Endothelial cell (in vitro differentiated cells): ENCODE measurements around the gene CNOT1. TPM values are rescaled to one million over a fixed set of nuclear protein-coding genes. Genes with fewer than 3 reads are reported as not detected.

ENCODE experiments used
- DNase-seq: peaks from one replicate; pipeline ENCODE4 v3.0.0; 2021; ENCODE audit warnings: low spot score
- H3K27ac Mint-ChIP-seq: one replicate; pipeline ENCODE4 v1.8.0; 2021; ENCODE audit warnings: mixed read lengths, inconsistent platforms; ENCODE audit not compliant: unreplicated experiment
- H3K27me3 Mint-ChIP-seq: one replicate; pipeline ENCODE4 v1.8.0; 2021; ENCODE audit warnings: mild to moderate bottlenecking, moderate library complexity, mixed read lengths, inconsistent platforms; ENCODE audit not compliant: unreplicated experiment
- H3K36me3 Mint-ChIP-seq: one replicate; pipeline ENCODE4 v1.8.0; 2021; ENCODE audit warnings: mild to moderate bottlenecking, low read depth, mixed read lengths, inconsistent platforms; ENCODE audit not compliant: unreplicated experiment
- H3K4me1 Mint-ChIP-seq: one replicate; pipeline ENCODE4 v1.8.0; 2021; ENCODE audit warnings: mild to moderate bottlenecking, mixed read lengths, inconsistent platforms; ENCODE audit not compliant: unreplicated experiment
- H3K4me3 Mint-ChIP-seq: one replicate; pipeline ENCODE4 v1.8.0; 2021; ENCODE audit warnings: mild to moderate bottlenecking, mixed read lengths, inconsistent platforms; ENCODE audit not compliant: unreplicated experiment
- H3K9me3 Mint-ChIP-seq: one replicate; pipeline ENCODE4 v1.8.0; 2021; ENCODE audit warnings: mixed read lengths, inconsistent platforms; ENCODE audit not compliant: unreplicated experiment
- CTCF ChIP-seq: fragments of 200-600 bp; sonication (generic); IDR thresholded peaks from one replicate; pipeline ENCODE4 v1.5.0; 2021; ENCODE audit warnings: antibody characterized with exemption; ENCODE audit not compliant: unreplicated experiment
- total RNA-seq: library from RNA; stranded (reverse); fragmentation: NEBNext Ultra II Directional; extraction: Animal tissue kit (Norgen Biotek cat#: 25700); gene quantifications from one replicate; pipeline ENCODE4 v1.2.1, GENCODE V29; 2021; ENCODE audit not compliant: unreplicated experiment

The CNOT1 gene
- total RNA-seq, 1 donor from 2014 or later = 152 TPM

- Mint-ChIP-seq H3K27ac (no peak overlapping the region), H3K4me1 (peaks cover 2% of the 10 kb centered on the region), H3K9me3 (no peaks in the 10 kb centered on the region), H3K4me3 (peak overlapping the region; percentile 83), H3K27me3 (peaks cover 14% of the 10 kb centered on the region), H3K36me3 (no peaks in the 10 kb centered on the region)
- no peak for TF ChIP-seq CTCF
- no peak for DNase-seq
Observed at GRCh38 chr16:58500430-58501241, 129.0 kb downstream of the CNOT1 start.

DNA sequence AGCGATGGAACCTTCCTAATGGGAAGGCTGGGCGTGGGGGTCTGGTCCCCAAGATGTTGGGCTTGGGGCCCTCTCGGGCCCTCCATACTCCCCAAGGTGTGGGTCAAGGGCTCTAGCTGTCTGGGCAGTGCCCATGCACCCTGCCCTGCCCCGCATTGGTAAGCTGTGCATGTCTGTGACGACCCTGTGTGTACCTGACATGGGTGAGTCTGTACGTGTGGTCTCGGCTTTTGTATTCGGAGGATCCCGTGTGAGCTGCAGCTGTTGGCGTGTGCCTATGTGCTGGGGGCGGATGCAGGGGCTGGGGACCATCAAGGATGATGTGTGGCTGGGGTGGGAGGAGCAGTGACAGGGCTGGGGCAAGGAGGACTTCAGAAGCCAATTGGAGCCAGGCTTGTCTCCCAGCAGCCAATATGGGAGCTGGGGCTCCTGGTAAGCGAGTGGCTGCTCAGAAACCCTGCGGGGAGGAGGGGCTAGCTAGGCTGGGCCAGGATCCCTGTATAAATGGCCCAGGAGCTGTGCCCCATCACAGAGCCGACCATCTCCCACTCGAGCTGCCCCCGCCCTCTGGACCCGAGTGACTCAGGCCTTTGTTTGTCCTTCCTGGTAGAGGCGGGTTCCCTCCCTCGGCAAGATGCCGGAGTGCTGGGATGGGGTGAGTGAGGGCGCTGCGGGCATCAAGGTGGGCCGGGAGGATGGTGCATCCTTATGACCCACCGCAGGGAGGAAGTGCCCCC is 129.8 kb downstream of the CNOT1 start, which contains the start of gene NDRG4:
NDRG4 (plus strand) TSS at position 529 of the 737 bp plus-strand sequence; CDS start at position 635, 106 bp downstream.
- no peak for TF ChIP-seq CTCF
- peak; percentile 52 for DNase-seq
- no peaks in the 10 kb centered on the region for H3K9me3 Mint-ChIP-seq
- peaks cover 16% of the 10 kb centered on the region for H3K27me3 Mint-ChIP-seq
- no peaks in the 10 kb centered on the region for H3K36me3 Mint-ChIP-seq
- H3K27ac Mint-ChIP-seq = no peak within 1 kb of the TSS
- H3K4me3 Mint-ChIP-seq = peak within 1 kb of the TSS; percentile 56
- H3K4me1 Mint-ChIP-seq = peaks cover 2% of the 10 kb centered on the region

DNA sequence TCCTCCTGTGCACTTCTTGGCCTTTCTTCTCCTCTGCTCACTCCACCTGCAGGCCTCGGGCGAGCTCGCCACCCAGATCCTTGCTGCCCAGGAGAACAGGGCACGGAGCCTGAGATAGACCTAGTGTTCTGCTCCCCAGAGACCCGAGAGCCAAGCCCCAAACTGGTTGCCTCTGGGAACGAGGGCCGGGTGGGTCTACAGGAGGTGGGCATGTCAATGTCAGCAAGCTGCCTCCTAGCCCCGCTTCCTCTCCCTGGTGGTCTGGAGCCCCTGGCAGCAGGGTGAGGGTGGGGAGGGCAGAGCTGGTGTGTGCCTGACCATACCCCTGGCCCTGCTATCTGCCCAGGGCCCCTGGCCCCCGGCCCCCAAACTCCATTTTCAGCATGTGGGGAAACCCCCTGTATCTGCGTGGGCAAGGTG is 130.5 kb downstream of the CNOT1 start:
- no peak for DNase-seq
- no peaks in the 10 kb centered on the region for H3K9me3 Mint-ChIP-seq
- TF ChIP-seq CTCF = no peak
- no peak overlapping the region for H3K27ac Mint-ChIP-seq
- peaks cover 2% of the 10 kb centered on the region for H3K4me1 Mint-ChIP-seq
- no peak overlapping the region for H3K4me3 Mint-ChIP-seq
- H3K27me3 Mint-ChIP-seq = peaks cover 18% of the 10 kb centered on the region
- H3K36me3 Mint-ChIP-seq = no peaks in the 10 kb centered on the region

DNA sequence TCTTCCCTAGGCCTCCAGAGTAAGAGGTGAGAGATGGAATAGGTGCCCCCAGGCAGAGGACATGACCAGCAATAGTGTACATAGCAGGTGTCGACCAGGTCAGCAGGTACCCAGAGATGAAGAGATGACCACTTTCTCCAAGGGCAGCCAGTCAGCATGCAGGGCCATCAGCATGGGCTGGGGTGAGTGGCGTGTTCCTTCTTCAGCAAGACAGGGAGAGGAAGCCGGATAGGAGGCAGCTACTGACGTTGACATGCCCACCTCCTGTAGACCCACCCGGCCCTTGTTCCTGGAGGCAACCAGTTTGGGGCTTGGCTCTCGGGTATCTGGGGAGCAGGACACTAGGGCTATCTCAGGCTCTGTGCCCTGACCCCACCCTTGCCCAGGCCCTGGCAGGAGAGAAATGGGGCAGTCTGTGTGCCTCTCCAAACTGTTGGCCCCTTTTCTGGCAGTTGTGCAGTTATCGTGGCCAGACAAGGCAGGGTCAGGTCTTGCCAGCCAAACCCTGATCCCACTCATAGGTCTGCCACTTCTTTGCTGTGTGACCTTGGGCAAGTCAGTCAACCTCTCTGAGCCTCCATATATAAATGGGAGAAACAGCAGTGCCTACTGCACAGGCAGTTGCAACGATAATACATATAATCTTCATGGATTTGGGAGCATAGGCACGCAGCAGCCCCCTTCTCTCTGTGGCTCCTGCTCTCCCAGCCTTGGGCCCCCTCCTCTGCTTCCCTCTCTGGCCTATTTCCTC is 131.1 kb downstream of the CNOT1 start:
- Mint-ChIP-seq H3K27ac (no peak overlapping the region), H3K36me3 (no peaks in the 10 kb centered on the region), H3K27me3 (peaks cover 18% of the 10 kb centered on the region), H3K9me3 (no peaks in the 10 kb centered on the region), H3K4me3 (no peak overlapping the region), H3K4me1 (peaks cover 2% of the 10 kb centered on the region)
- no peak for DNase-seq
- TF ChIP-seq CTCF = no peak
